ENCODE data around the gene TFEC. TPM values are rescaled to one million over a fixed set of nuclear protein-coding genes. Genes with fewer than 3 reads are reported as not detected.

TFEC gene
- total RNA-seq, 4 donors from 2014 or later = 1.5 to 6.1 (median 3.5) TPM

- no peak for DNase-seq (ENCODE audit: extremely low spot score)
- Histone ChIP-seq H3K27me3 (no peaks in the 10 kb centered on the region), H3K9me3 (peaks cover 0 to 8% (median 3%) of the 10 kb centered on the region in 4 donors), H3K27ac (replicated peaks in 1 of 4) (no peak overlapping the region), H3K4me3 (no peak overlapping the region), H3K36me3 (no peaks in the 10 kb centered on the region), H3K4me1 (no peaks in the 10 kb centered on the region)
- TF ChIP-seq POLR2A (IDR thresholded peaks at IDR 0.05; ENCODE audit: low read depth) = no peak
- TF ChIP-seq POLR2AphosphoS5 (IDR thresholded peaks at IDR 0.05) = no peak
- TF ChIP-seq EP300 (IDR thresholded peaks at IDR 0.05) = no peak
- TF ChIP-seq CTCF (IDR thresholded peaks at IDR 0.05) = no peak
- 81% methylated on average over 4 of the region's 11 CpGs for WGBS
- intact Hi-C loops (cut with DNase I) = no loop called here
Measured at GRCh38 chr7:115888981-115889668, 141.4 kb downstream of the TFEC start.

GRCh38 chr7:115885550-115885949 is 145.0 kb downstream of the TFEC start:
- intact Hi-C loops (cut with DNase I) = no loop called here
- 85% methylated on average over 2 of the region's 2 CpGs for WGBS
- Histone ChIP-seq H3K4me1 (no peaks in the 10 kb centered on the region), H3K36me3 (no peaks in the 10 kb centered on the region), H3K4me3 (no peak overlapping the region), H3K27me3 (no peaks in the 10 kb centered on the region), H3K27ac (replicated peaks in 1 of 4) (no peak overlapping the region), H3K9me3 (peaks cover 0 to 8% (median 3%) of the 10 kb centered on the region in 4 donors)
- DNase-seq (ENCODE audit: extremely low spot score) = no peak
- TF ChIP-seq EP300 (IDR thresholded peaks at IDR 0.05) = no peak
- TF ChIP-seq POLR2AphosphoS5 (IDR thresholded peaks at IDR 0.05) = no peak
- no peak for TF ChIP-seq POLR2A (IDR thresholded peaks at IDR 0.05; ENCODE audit: low read depth)
- TF ChIP-seq CTCF (IDR thresholded peaks at IDR 0.05) = no peak

Other genes with a start within 250 kb of the TFEC start
- gene TES, start 179.8 kb upstream of the TFEC start, total RNA-seq = 100 to 1,000 TPM; 213 to 356 (median 265) TPM

Measured in esophagus muscularis mucosa (tissue), 4 donors.